Measurements from ENCODE around the gene STX11.
A peak's percentile ranks its signal among the peaks of the same experiment; 100 is the strongest.
"Not testable (repeated sequence)": the region's sequence is repeated elsewhere in the genome, so short reads cannot be mapped to it uniquely, and the experiment has no call there.

STX11 gene

GRCh38 chr6:144149894-144150709 is at the start of gene STX11:
STX11 (plus strand) TSS chr6:144150517; CDS start chr6:144186628, 36,111 bp downstream.
- peak; percentile 73 for DNase-seq

DNA sequence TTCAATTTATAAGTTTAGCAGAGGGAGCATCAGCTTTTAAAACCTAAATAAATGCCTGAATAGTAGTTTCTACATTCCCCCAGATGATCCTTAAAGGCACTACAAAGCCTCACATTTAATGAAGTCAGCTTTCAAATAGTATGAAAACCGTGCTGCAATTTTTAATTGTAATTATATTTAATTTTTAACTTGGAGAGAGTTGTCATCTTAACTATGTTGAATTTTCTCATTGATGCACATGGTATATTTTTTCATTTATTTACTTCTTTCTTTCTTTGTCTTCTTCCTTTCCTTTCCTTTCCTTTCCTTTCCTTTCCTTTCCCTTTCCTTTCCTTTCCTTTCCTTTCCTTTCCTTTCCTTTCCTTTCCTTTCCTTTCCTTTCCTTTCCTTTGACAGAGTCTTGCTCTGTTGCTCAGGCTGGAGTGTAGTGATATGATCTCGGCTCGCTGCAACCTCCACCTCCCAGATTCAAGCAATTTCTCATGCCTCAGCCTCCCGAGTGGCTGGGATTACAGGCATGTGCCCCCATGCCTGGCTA is 47.2 kb upstream of the STX11 start:
- no peak for DNase-seq

- no peak for DNase-seq
Observed at GRCh38 chr6:144104488-144104887, 45.8 kb upstream of the STX11 start.

- peak; percentile 54 for DNase-seq
Observed at GRCh38 chr6:144104898-144105487, 45.3 kb upstream of the STX11 start.

GRCh38 chr6:144106206-144106605 is 44.1 kb upstream of the STX11 start:
- DNase-seq, result no peak

DNA sequence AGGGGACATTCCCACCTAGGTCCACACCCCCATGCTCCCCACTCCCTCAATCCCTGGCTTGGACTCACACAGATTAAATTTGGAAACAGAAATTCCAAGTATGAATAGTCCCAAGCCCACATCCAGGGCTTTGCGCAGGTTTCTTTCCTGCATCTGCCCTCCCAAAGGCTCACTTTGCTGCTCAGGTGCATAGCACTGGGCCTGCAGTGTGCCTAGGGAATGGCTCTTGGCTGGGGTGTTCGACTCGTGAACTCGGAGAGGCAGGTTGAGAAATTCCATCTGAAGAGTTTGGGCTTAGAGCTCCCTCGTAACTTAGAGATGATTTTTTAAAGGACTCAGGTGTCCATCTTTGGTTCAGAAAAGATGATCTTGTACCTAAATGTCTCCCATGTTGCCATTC is 40.1 kb upstream of the STX11 start:
- no peak for DNase-seq

DNA sequence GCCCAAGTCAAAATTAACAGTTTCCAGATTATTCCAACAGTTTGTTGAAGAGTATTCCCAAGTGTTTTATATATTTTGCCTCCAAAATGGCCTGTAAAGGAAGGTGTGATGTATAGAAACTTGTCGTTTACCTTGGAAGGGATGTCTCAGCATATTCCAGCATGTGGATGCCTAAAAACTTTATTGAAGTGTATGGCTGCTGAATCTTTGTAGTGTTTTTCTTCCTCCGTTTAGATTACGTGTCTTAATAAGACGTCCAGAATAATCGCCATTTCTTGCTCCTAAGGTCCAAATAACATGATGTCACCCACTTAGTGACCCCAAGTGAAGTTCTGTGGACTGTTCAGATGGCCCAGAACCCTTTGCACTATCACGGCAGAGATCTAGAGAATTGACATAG is 37.0 kb upstream of the STX11 start:
- no peak for DNase-seq

GRCh38 chr6:144115219-144115618 is 35.1 kb upstream of the STX11 start:
- no peak for DNase-seq

DNA sequence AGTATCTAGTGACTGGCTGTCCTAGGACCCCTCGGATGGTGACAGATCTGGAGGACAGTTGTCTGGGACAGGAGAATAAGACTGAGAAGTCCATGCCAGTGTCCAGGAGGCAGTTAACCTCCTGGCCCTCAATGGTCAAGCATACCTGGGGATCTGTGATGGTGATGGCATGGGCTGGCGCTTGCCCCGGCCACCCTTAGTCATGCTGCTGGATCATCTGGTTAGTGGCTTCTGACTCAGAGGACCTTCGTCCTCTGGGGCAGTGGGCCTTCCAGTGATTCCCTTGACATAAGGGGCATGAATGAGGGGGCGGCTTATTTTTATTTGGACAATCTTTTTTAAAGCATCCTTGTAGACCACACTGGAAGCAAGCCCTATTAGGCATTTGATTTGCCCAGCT is 30.9 kb upstream of the STX11 start:
- DNase-seq, result no peak

DNA sequence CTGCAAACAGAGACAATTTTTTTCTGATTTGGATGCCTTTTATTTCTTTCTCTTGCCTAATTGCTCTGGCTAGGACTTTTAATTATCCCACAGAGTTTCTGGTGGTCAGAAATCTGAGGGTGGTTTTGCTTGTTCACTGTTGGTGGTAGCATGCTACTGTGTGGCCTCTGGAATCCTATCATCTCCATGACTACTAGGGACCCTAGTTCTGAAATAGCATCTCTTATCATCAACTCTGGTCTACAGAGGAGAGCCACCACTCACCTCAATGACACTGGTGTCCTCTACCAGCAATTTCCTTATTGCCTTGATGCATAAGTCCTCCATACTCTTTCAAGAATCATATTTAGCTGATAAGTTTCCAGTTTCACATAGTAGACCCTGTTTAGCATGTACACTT is 27.5 kb upstream of the STX11 start:
- no peak for DNase-seq

DNA sequence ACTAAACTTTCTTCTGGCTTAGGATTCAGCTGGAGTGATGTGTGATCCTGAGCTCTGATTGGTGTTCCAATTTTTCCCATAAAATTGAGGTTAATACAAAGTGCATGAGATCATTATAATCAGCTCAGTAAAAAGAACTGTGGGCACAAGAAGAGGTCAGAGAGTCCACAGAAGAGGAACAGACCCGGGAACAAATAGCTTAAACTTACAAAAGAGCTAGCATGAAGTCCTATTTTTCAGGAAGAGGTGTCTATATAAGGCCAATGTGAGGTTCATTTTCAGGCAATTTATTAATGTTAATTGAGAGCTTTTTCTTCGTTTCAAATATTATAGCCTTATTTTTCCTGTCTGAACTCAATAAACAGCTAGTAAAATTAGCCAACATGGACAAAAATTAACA is 26.9 kb upstream of the STX11 start:
- no peak for DNase-seq

DNA sequence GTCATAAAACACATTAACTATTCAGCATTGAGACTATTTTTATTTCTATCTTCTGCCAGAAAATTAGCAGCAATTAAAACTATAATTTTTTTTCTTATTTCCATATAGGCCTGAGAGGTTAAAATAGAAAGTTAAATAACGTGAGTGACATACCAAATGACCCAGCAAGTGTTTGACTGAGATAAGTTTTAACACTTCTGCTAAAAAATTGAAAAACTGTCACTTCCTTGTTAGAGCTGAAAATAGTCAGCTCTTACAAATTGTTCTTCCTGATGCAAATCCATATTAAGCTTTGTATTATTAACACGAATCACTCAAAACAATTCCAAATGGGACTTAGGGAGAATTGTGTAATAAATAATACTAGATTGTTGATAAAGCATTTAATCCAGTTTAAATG is 26.5 kb upstream of the STX11 start:
- DNase-seq, result no peak

GRCh38 chr6:144127097-144127496 is 23.2 kb upstream of the STX11 start:
- no peak for DNase-seq

DNA sequence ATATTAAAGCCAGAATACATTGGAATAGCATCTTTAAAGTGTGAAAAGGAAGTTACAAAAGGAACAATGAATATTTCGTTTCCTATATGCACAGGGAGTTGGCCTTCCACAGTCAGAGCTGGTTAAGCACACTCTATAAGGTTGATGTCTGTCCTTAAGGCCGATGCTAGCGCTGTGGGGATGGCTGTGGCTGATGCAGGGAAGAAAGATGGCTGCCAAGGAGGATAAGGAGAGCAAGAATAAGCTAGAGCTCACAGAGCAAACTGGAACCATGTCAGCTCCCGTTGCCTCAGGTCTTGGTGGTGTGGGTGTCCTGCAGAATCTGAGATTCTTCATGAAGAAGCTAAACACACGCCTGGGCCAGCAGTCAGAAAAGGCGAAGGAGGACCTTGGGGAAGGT is 20.8 kb upstream of the STX11 start:
- no peak for DNase-seq

DNA sequence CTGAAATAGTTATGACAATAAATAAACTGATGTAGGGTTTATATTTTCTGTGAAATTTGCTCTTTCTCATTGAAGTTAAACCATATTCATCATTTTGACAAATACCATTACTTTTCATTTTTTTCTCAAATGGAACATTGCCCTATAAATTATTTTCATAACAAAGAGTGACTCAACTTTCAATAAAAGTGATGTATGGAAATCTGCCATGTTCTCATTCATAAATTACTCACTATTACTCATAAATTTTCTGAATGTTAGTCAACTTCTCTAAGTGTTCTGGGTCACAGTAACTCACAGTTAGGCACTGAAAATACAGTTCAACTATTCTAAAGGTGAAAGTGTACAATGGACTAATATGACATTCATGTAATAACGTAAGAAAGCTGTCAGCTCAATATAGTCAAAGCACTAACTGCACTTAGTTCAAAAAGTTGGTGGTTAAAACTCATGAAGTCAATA is 19.0 kb upstream of the STX11 start:
- DNase-seq, result no peak

- not testable (repeated sequence) for DNase-seq
Observed at GRCh38 chr6:144132167-144132690, 18.1 kb upstream of the STX11 start.

DNA sequence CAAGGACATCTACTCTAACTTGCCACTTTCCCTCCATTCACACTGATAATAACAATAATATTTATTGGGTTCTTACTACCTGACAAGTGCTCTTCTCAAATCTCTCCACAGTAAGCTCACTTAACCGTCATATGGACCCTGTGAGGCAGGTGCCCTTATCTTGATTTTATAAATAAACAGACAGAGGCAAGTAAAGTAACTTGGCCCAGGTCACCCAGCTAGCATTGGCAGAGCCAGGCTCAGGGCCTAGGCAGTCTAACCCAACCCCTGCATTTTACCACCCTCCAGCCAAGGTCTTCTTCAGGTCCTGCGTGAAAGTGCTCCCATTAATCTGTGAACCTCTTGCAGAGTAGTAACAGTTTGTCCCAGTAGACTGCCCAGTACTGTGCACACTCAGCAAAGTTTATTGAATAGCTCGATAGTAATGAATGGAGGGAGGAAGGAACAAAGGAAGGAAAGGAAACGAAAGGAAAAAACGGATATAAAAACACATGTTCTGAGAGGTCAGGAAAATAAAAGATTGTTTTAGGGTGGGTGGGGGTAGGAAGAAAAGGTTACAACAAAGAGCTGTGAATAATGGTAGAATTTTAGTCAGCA is 17.0 kb upstream of the STX11 start:
- DNase-seq, result no peak

GRCh38 chr6:144134176-144134575 is 16.1 kb upstream of the STX11 start:
- DNase-seq, result no peak

GRCh38 chr6:144134737-144135136 is 15.6 kb upstream of the STX11 start:
- no peak for DNase-seq

DNA sequence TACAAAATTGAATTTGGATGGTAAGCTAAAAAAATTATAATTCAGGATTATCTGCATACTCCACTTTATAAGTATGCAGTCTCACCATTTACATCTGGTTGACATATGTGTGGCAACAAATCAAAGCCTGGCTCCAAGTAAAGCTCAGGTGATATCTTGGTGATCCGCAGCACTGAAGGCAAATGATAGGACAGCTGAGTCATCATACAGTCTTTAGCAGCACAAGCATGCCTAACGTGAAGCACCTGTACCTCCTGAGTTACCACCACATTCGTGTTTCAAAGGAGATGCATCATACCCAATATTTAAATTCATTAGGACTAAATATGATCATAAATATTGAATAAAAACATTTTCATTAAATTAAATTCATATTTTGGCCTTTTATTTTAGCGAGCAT is 11.8 kb upstream of the STX11 start:
- no peak for DNase-seq

GRCh38 chr6:144139817-144140216 is 10.5 kb upstream of the STX11 start:
- DNase-seq, result no peak

GRCh38 chr6:144140867-144141266 is 9.4 kb upstream of the STX11 start:
- DNase-seq, result no peak

DNA sequence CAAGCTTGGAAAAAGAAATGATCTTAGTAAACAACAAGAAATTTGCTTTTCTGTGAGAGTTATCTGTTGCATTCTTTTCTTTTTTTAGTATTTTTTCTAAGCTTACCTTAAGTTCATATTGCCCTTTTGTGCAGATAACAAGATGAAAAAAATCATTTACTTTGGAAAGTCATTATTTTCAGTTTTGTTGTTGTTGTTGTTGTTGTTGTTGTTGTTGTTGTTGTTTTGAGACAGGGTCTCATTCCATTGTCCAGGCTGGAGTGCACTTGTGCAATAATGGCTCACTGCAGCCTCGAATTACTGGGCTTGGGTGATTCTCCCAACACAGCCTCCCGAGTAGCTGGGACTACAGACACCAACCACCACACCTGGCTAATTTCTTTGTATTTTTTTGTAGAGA is 8.8 kb upstream of the STX11 start:
- no peak for DNase-seq

DNA sequence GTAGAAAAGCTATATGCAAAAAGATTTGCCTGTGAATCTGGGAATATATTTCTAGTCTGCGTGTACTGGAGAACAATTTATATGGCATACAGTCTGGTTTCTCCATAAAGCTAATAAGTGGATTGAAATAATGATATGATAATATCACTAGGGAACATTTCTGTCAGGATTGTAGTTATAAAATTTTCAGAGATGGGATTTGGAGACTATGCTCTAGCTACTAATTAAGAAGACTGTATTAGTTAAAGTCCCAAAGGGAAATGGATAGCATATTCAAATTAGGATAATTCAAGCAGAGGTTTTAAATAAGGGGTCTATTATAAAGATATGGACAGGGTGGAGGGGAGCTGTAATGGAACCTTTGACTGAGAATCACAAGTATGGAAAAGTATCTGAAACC is 7.2 kb upstream of the STX11 start:
- no peak for DNase-seq

Measured in RPMI8226 (cell line).